HepG2 (cell line): Measurements from ENCODE around the gene KLHL12. TPM values are rescaled to one million over a fixed set of nuclear protein-coding genes. Genes with fewer than 3 reads are reported as not detected.

Experiments used
- ATAC-seq: fragments of 200-7000 bp; cut with Tn5 transposase; 3 replicates; pipeline ENCODE4 v1.9.1; 2020; ENCODE audit warnings: mild to moderate bottlenecking, moderate library complexity
- BruUV-seq: library from RNA; stranded (reverse); fragments of 400-500 nt; replicated peaks from 2 replicates; lab custom pipeline; 2021; lab: Mats Ljungman, UMichigan
- CTCF ChIA-PET: fragments of 300-600 bp; formaldehyde crosslinking; extraction: SDS; loops from one replicate; lab custom pipeline; 2021; ENCODE audit warnings: low total read pairs, inconsistent platforms, low intra/inter-chr PET ratio; lab: Yijun Ruan, JAX
- POLR2A ChIA-PET: fragments of 350-600 bp; sonication (Branson Sonifier 250); formaldehyde crosslinking; loops from one replicate; lab custom pipeline; 2020; ENCODE audit warnings: antibody characterized with exemption, inconsistent platforms; lab: Yijun Ruan, JAX
- DNase-seq: peaks from one replicate; pipeline ENCODE4 v3.0.0-alpha.2; 2015; ENCODE audit warnings: low spot score
- FAIRE-seq: peaks from 3 replicates; lab custom pipeline; 2011; peaks lifted over from hg19 to GRCh38; lab: Jason Lieb, UNC
- H2AFZ ChIP-seq: one replicate; pipeline ENCODE4 v1.6.1; 2011; ENCODE audit warnings: low read length, inconsistent platforms
- H3K27ac ChIP-seq: fragments of 300-600 bp; 3 replicates; pipeline ENCODE4 v1.8.0; 2011; ENCODE audit warnings: mixed run types, mild to moderate bottlenecking, mixed read lengths, low read length, inconsistent platforms; ENCODE audit not compliant: insufficient read depth; ENCODE audit errors: extremely low read length
- H3K27me3 ChIP-seq, 2 experiments: fragments of 200-600 bp in 1 of 2; 2 replicates in 1 of 2; 3 replicates in 1 of 2; pipeline versions ENCODE4 v1.6.0 to v1.8.0; 2011; ENCODE audit warnings: low read length in 2 of 2, mild to moderate bottlenecking in 2 of 2, moderate library complexity in 2 of 2, inconsistent platforms in 1 of 2; ENCODE audit not compliant: insufficient read depth in 2 of 2, control insufficient read depth in 1 of 2
- H3K36me3 ChIP-seq, 2 experiments: fragments of 200-600 bp in 1 of 2; replicated peaks in 1 of 2; 2 replicates in 1 of 2; 3 replicates in 1 of 2; pipeline versions ENCODE4 v1.5.1 to v1.8.0; 2011; ENCODE audit warnings: low read length in 2 of 2, inconsistent platforms in 1 of 2; ENCODE audit not compliant: insufficient read depth in 2 of 2, control insufficient read depth in 1 of 2
- H3K4me1 ChIP-seq: 2 replicates; pipeline ENCODE4 v1.5.1; 2012; ENCODE audit warnings: low read length, inconsistent platforms; ENCODE audit not compliant: insufficient read depth
- H3K4me2 ChIP-seq: 2 replicates; pipeline ENCODE4 v1.6.0; 2011; ENCODE audit warnings: low read depth, low read length, inconsistent platforms
- H3K4me3 ChIP-seq, 3 experiments: fragments of 200-600 bp in 1 of 3; sonication (generic), shearing (Covaris generic) in 1 of 3; replicated peaks in 1 of 3; 2 replicates each; pipeline ENCODE4 v1.5.1; 2011 to 2016; ENCODE audit warnings: low read length in 3 of 3, inconsistent platforms in 2 of 3, low read depth in 2 of 3, mild to moderate bottlenecking in 2 of 3, control low read depth in 1 of 3, mixed read lengths in 1 of 3; ENCODE audit not compliant: insufficient read depth in 1 of 3
- H3K79me2 ChIP-seq: one replicate; pipeline ENCODE4 v1.6.1; 2011; ENCODE audit warnings: low read length, inconsistent platforms; ENCODE audit not compliant: insufficient read depth
- H3K9ac ChIP-seq: 2 replicates; pipeline ENCODE4 v1.6.0; 2011; ENCODE audit warnings: mild to moderate bottlenecking, low read depth, low read length, inconsistent platforms; ENCODE audit not compliant: insufficient read depth
- H3K9me3 ChIP-seq: 2 replicates; pipeline ENCODE4 v1.5.1; 2012; ENCODE audit warnings: mild to moderate bottlenecking, low read length
- H4K20me1 ChIP-seq: 2 replicates; pipeline ENCODE4 v1.6.0; 2011; ENCODE audit warnings: inconsistent platforms, mild to moderate bottlenecking, low read length, moderate library complexity; ENCODE audit not compliant: insufficient read depth
- ATRX ChIP-seq: sonication (generic); formaldehyde crosslinking; IDR thresholded peaks from 2 replicates; pipeline ENCODE4 v1.4.0; 2020; ENCODE audit warnings: missing genetic modification reagents, borderline replicate concordance
- BRCA1 ChIP-seq: sonication (generic); formaldehyde crosslinking; IDR thresholded peaks from 2 replicates; pipeline ENCODE4 v1.4.0; 2020; ENCODE audit warnings: missing genetic modification reagents
- DNMT1 ChIP-seq: sonication (generic); formaldehyde crosslinking; IDR thresholded peaks from 2 replicates; pipeline ENCODE4 v1.5.1; 2020; ENCODE audit warnings: mild to moderate bottlenecking, missing genetic modification reagents
- KLF16 ChIP-seq, 2 experiments: sonication (generic) in 1 of 2; formaldehyde crosslinking in 1 of 2; IDR thresholded peaks; 2 replicates each; pipeline versions ENCODE4 v1.6.1 to v1.8.0; 2016 to 2023; ENCODE audit warnings: missing genetic modification reagents in 2 of 2, missing compliant biosample characterization in 1 of 2
- NFIB ChIP-seq: sonication (generic); formaldehyde crosslinking; IDR thresholded peaks from 2 replicates; pipeline ENCODE4 v1.9.0; 2021; ENCODE audit warnings: missing genetic modification reagents, mild to moderate bottlenecking, borderline replicate concordance
- REXO4 ChIP-seq: sonication (generic); formaldehyde crosslinking; IDR thresholded peaks from 2 replicates; pipeline ENCODE4 v1.8.0; 2022; ENCODE audit warnings: missing genetic modification reagents, mild to moderate bottlenecking, borderline replicate concordance
- U2AF1 ChIP-seq: fragments of 200-400 bp; formaldehyde crosslinking; optimal IDR thresholded peaks from 2 replicates; pipeline ENCODE3; 2017; ENCODE audit warnings: mild to moderate bottlenecking, low read depth, low read length
- ZNF101 ChIP-seq: sonication (generic); formaldehyde crosslinking; IDR thresholded peaks from 2 replicates; pipeline ENCODE4 v1.4.0; 2020; ENCODE audit warnings: mild to moderate bottlenecking, low read depth, missing genetic modification reagents, borderline replicate concordance
- ZNF672 ChIP-seq: sonication (generic); formaldehyde crosslinking; IDR thresholded peaks from 2 replicates; pipeline ENCODE4 v1.8.1; 2022; ENCODE audit warnings: missing genetic modification reagents
- WGBS: methylation state at CpG from one replicate; pipeline ENCODE4 v1.1.6; 2017; ENCODE audit warnings: low lambda C conversion rate; 5-methylcytosine and 5-hydroxymethylcytosine counted together
- in situ Hi-C: cut with HindIII; loops from 2 replicates; pipeline ENCODE4 v1.10.0; 2017; ENCODE audit warnings: low pct_unique_long_range_greater_than_20kb; ENCODE audit not compliant: extremely low pct_ligation_motif_present
- intact Hi-C: fragments of 100-400 bp; cut with micrococcal nuclease; formaldehyde crosslinking; loops from one replicate; pipeline ENCODE4 v1.10.0; 2022; ENCODE audit not compliant: unreplicated experiment
- polyA plus RNA-seq, 8 experiments: library from polyadenylated mRNA; depleted of rRNA in 3 of 8; stranded (reverse) in 7 of 8; unstranded in 1 of 8; fragments of >200 nt; fragmentation: Illumina TruSeq in 4 of 8; extraction: Trizol in 4 of 8; gene quantifications; 2 replicates each; pipeline versions ENCODE4 v1.2.1 to v1.2.3, GENCODE V29; 2011 to 2016; ENCODE audit warnings: low read depth in 4 of 8, missing spikeins in 1 of 8, mixed read lengths in 1 of 8; ENCODE audit not compliant: insufficient read depth in 1 of 8
- total RNA-seq, 5 experiments: library from RNA; depleted of rRNA; stranded (reverse); fragments of >200 nt; fragmentation: Illumina TruSeq; extraction: Trizol; gene quantifications; 2 replicates each; pipeline ENCODE4 v1.2.3, GENCODE V29; 2016; ENCODE audit warnings: low read depth in 1 of 5
- TF ChIP-seq, protein P1 (sequence below): sonication (generic); formaldehyde crosslinking; conservative IDR thresholded peaks from 2 replicates; pipeline ENCODE4 v1.4.0; 2020; ENCODE audit warnings: missing genetic modification reagents
- TF ChIP-seq, protein P2 (sequence below): sonication (generic); formaldehyde crosslinking; IDR thresholded peaks from 2 replicates; pipeline ENCODE4 v1.8.0; 2022; ENCODE audit warnings: missing genetic modification reagents, mild to moderate bottlenecking, moderate library complexity, borderline replicate concordance
- TF ChIP-seq, protein P3 (sequence below): sonication (generic); formaldehyde crosslinking; IDR thresholded peaks from 2 replicates; pipeline ENCODE4 v1.4.0; 2020; ENCODE audit warnings: mild to moderate bottlenecking, missing genetic modification reagents
- TF ChIP-seq, protein P4 (sequence below): sonication (generic); formaldehyde crosslinking; IDR thresholded peaks from 2 replicates; pipeline ENCODE4 v1.4.0; 2020; ENCODE audit warnings: missing genetic modification reagents
- TF ChIP-seq, protein P5 (sequence below): sonication (generic); formaldehyde crosslinking; IDR thresholded peaks from 2 replicates; pipeline ENCODE4 v1.4.0; 2020; ENCODE audit warnings: missing genetic modification reagents, borderline replicate concordance

The KLHL12 gene
- total and polyA plus RNA-seq, 2 of the 13 experiments (the other 11 are each of a cell fraction or from before 2014, with no cell fraction given), result 19.2 to 25.2 TPM

DNA sequence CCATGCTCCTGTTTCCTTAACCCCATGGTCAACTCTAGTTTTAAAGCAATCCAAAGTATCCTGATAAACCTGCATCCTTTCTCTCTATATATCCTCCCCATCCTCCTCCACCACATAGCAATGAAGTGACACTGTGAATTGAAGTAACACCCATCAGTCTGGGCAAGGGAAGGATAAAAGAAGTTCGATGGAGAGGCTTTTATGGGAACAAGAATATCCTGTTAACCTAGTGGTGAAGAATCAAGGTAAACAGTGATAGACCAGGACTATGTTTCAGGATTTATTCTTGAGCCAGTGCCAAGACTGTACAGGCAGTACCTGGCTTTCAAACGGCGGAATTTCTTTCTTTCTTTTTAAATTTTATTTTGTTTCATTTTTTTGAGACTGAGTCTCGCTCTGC, 55.7 kb downstream of the KLHL12 start:
- no peak overlapping the region for H2AFZ ChIP-seq
- no peak for TF ChIP-seq REXO4 (CRISPR knock-in tag)
- TF ChIP-seq KLF16 (CRISPR knock-in tag; IDR thresholded peaks at IDR 0.05), result no peak
- TF ChIP-seq, protein P1, sequence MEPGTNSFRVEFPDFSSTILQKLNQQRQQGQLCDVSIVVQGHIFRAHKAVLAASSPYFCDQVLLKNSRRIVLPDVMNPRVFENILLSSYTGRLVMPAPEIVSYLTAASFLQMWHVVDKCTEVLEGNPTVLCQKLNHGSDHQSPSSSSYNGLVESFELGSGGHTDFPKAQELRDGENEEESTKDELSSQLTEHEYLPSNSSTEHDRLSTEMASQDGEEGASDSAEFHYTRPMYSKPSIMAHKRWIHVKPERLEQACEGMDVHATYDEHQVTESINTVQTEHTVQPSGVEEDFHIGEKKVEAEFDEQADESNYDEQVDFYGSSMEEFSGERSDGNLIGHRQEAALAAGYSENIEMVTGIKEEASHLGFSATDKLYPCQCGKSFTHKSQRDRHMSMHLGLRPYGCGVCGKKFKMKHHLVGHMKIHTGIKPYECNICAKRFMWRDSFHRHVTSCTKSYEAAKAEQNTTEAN (CRISPR knock-in tag), result no peak
- TF ChIP-seq, protein P2, sequence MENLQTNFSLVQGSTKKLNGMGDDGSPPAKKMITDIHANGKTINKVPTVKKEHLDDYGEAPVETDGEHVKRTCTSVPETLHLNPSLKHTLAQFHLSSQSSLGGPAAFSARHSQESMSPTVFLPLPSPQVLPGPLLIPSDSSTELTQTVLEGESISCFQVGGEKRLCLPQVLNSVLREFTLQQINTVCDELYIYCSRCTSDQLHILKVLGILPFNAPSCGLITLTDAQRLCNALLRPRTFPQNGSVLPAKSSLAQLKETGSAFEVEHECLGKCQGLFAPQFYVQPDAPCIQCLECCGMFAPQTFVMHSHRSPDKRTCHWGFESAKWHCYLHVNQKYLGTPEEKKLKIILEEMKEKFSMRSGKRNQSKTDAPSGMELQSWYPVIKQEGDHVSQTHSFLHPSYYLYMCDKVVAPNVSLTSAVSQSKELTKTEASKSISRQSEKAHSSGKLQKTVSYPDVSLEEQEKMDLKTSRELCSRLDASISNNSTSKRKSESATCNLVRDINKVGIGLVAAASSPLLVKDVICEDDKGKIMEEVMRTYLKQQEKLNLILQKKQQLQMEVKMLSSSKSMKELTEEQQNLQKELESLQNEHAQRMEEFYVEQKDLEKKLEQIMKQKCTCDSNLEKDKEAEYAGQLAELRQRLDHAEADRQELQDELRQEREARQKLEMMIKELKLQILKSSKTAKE (CRISPR knock-in tag), result no peak
- TF ChIP-seq, protein P3, sequence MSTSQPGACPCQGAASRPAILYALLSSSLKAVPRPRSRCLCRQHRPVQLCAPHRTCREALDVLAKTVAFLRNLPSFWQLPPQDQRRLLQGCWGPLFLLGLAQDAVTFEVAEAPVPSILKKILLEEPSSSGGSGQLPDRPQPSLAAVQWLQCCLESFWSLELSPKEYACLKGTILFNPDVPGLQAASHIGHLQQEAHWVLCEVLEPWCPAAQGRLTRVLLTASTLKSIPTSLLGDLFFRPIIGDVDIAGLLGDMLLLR, result no peak
- TF ChIP-seq, protein P4, sequence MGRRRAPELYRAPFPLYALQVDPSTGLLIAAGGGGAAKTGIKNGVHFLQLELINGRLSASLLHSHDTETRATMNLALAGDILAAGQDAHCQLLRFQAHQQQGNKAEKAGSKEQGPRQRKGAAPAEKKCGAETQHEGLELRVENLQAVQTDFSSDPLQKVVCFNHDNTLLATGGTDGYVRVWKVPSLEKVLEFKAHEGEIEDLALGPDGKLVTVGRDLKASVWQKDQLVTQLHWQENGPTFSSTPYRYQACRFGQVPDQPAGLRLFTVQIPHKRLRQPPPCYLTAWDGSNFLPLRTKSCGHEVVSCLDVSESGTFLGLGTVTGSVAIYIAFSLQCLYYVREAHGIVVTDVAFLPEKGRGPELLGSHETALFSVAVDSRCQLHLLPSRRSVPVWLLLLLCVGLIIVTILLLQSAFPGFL (CRISPR knock-in tag), result no peak
- TF ChIP-seq ATRX (CRISPR knock-in tag), result no peak
- no peak for TF ChIP-seq NFIB (CRISPR knock-in tag)
- TF ChIP-seq, protein P5, sequence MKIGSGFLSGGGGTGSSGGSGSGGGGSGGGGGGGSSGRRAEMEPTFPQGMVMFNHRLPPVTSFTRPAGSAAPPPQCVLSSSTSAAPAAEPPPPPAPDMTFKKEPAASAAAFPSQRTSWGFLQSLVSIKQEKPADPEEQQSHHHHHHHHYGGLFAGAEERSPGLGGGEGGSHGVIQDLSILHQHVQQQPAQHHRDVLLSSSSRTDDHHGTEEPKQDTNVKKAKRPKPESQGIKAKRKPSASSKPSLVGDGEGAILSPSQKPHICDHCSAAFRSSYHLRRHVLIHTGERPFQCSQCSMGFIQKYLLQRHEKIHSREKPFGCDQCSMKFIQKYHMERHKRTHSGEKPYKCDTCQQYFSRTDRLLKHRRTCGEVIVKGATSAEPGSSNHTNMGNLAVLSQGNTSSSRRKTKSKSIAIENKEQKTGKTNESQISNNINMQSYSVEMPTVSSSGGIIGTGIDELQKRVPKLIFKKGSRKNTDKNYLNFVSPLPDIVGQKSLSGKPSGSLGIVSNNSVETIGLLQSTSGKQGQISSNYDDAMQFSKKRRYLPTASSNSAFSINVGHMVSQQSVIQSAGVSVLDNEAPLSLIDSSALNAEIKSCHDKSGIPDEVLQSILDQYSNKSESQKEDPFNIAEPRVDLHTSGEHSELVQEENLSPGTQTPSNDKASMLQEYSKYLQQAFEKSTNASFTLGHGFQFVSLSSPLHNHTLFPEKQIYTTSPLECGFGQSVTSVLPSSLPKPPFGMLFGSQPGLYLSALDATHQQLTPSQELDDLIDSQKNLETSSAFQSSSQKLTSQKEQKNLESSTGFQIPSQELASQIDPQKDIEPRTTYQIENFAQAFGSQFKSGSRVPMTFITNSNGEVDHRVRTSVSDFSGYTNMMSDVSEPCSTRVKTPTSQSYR (CRISPR knock-in tag), result no peak
- TF ChIP-seq U2AF1, result no peak
- no peak for TF ChIP-seq ZNF672 (CRISPR knock-in tag)
- TF ChIP-seq DNMT1 (CRISPR knock-in tag), result no peak
- TF ChIP-seq BRCA1 (CRISPR knock-in tag), result no peak
- TF ChIP-seq ZNF101 (CRISPR knock-in tag), result no peak
- CTCF ChIA-PET, result no interaction called here

More for the DNA sequence above, 55.7 kb downstream of the KLHL12 start:
- Histone ChIP-seq H4K20me1 (no peaks in the 10 kb centered on the region), H3K4me2 (no peak overlapping the region), H3K9ac (no peak overlapping the region), H3K36me3 (peaks cover 0 to 3% of the 10 kb centered on the region in 2 experiments; a peak in 2 of 5 replicates), H3K9me3 (no peaks in the 10 kb centered on the region), H3K79me2 (no peaks in the 10 kb centered on the region), H3K27me3 (no peaks in the 10 kb centered on the region), H3K27ac (no peak overlapping the region), H3K4me1 (no peaks in the 10 kb centered on the region), H3K4me3 (no peak overlapping the region)
- DNase-seq (no peak), ATAC-seq (no peak), FAIRE-seq (no peak)
- POLR2A ChIA-PET, result interaction anchor here (0.9 kb wide), 1 partner anchor 10 kb away, joined by 6 read pairs; no protein-coding TSS in a partner anchor
- BruUV-seq, result no TSS peak
- WGBS, result 76% methylated on average over 4 of the region's 4 CpGs
- in situ Hi-C loops, result no loop called here
- intact Hi-C loops, result no loop called here
